Upper lobe of left lung (tissue), 4 donors: ENCODE data around the gene DMXL1.

Experiments used
- POLR2A ChIP-seq, 4 donors: fragments of 450-650 bp; IDR thresholded peaks; one replicate each; pipeline ENCODE4 v1.5.1; 2016 to 2017; ENCODE audit warnings: antibody characterized with exemption in 4 of 4, mild to moderate bottlenecking in 2 of 4
- POLR2AphosphoS5 ChIP-seq, 2 donors: sonication (generic); formaldehyde crosslinking; IDR thresholded peaks; one replicate each; pipeline ENCODE4 v1.5.1; 2017; ENCODE audit warnings: antibody characterized with exemption in 2 of 2

DNA sequence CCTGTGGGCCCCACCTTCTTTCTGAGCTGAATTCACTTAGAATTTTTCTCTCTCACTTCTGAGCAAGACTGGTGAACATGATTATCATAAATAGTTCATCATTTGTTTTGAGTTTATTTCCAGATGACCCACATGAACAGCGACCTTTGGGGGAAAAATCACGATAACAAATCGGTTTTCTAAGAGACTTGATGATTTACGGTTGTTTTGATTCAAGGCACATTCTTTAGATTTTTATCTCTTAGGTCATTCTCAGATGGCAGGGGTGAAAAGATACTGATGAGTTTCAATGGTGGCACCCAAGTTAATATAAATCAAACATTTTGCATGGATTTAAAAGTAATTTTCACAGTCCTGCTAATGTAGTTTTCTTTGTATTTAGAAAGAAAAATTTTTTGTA is 95.1 kb downstream of the DMXL1 start:
- TF ChIP-seq POLR2AphosphoS5 (IDR thresholded peaks at IDR 0.05): no peak
- TF ChIP-seq POLR2A (IDR thresholded peaks at IDR 0.05): no peak
